ENCODE measurements around the gene EYS. TPM values are rescaled to one million over a fixed set of nuclear protein-coding genes. Genes with fewer than 3 reads are reported as not detected.

The EYS gene
- total RNA-seq, 1 donor from 2014 or later: not detected

- no peak for DNase-seq (ENCODE audit: low read depth)
- TF ChIP-seq CTCF (IDR thresholded peaks at IDR 0.05; ENCODE audit: insufficient read depth, low read length, poor library complexity, severe bottlenecking): no peak
- no peak overlapping the region for H3K4me3 ChIP-seq (ENCODE audit: low read depth, low read length)
Measured at GRCh38 chr6:64175296-64175695, 1531.7 kb downstream of the EYS start.

GRCh38 chr6:64170316-64170715 lies 1536.7 kb downstream of the EYS start:
- H3K4me3 ChIP-seq (ENCODE audit: low read depth, low read length): no peak overlapping the region
- TF ChIP-seq CTCF (IDR thresholded peaks at IDR 0.05; ENCODE audit: insufficient read depth, low read length, poor library complexity, severe bottlenecking): no peak
- DNase-seq (ENCODE audit: low read depth): no peak
- no peaks in the 10 kb centered on the region for H3K36me3 ChIP-seq (ENCODE audit: control insufficient read depth, insufficient read depth, low read length)
- no peaks in the 10 kb centered on the region for H3K27me3 ChIP-seq (ENCODE audit: control insufficient read depth, insufficient read depth, low read length)

More at GRCh38 chr6:64175296-64175695, 1531.7 kb downstream of the EYS start:
- Histone ChIP-seq H3K27me3 (ENCODE audit: control insufficient read depth, insufficient read depth, low read length) (no peaks in the 10 kb centered on the region), H3K36me3 (ENCODE audit: control insufficient read depth, insufficient read depth, low read length) (no peaks in the 10 kb centered on the region)

GRCh38 chr6:64160486-64160885 lies 1546.5 kb downstream of the EYS start:
- H3K4me3 ChIP-seq (ENCODE audit: low read depth, low read length): no peak overlapping the region
- no peaks in the 10 kb centered on the region for H3K36me3 ChIP-seq (ENCODE audit: control insufficient read depth, insufficient read depth, low read length)
- no peak for TF ChIP-seq CTCF (IDR thresholded peaks at IDR 0.05; ENCODE audit: insufficient read depth, low read length, poor library complexity, severe bottlenecking)
- no peaks in the 10 kb centered on the region for H3K27me3 ChIP-seq (ENCODE audit: control insufficient read depth, insufficient read depth, low read length)
- DNase-seq (ENCODE audit: low read depth): no peak

- no peak for DNase-seq (ENCODE audit: low read depth)
- Histone ChIP-seq H3K4me3 (ENCODE audit: low read depth, low read length) (no peak overlapping the region), H3K27me3 (ENCODE audit: control insufficient read depth, insufficient read depth, low read length) (no peaks in the 10 kb centered on the region), H3K36me3 (ENCODE audit: control insufficient read depth, insufficient read depth, low read length) (no peaks in the 10 kb centered on the region)
- no peak for TF ChIP-seq CTCF (IDR thresholded peaks at IDR 0.05; ENCODE audit: insufficient read depth, low read length, poor library complexity, severe bottlenecking)
Measured at GRCh38 chr6:64155063-64155462, 1552.0 kb downstream of the EYS start.

GRCh38 chr6:64146876-64147275 lies 1560.2 kb downstream of the EYS start:
- Histone ChIP-seq H3K27me3 (ENCODE audit: control insufficient read depth, insufficient read depth, low read length) (no peaks in the 10 kb centered on the region), H3K4me3 (ENCODE audit: low read depth, low read length) (no peak overlapping the region), H3K36me3 (ENCODE audit: control insufficient read depth, insufficient read depth, low read length) (no peaks in the 10 kb centered on the region)
- DNase-seq (ENCODE audit: low read depth): no peak
- TF ChIP-seq CTCF (IDR thresholded peaks at IDR 0.05; ENCODE audit: insufficient read depth, low read length, poor library complexity, severe bottlenecking): no peak

- no peaks in the 10 kb centered on the region for H3K27me3 ChIP-seq (ENCODE audit: control insufficient read depth, insufficient read depth, low read length)
- no peaks in the 10 kb centered on the region for H3K36me3 ChIP-seq (ENCODE audit: control insufficient read depth, insufficient read depth, low read length)
- no peak for TF ChIP-seq CTCF (IDR thresholded peaks at IDR 0.05; ENCODE audit: insufficient read depth, low read length, poor library complexity, severe bottlenecking)
- no peak overlapping the region for H3K4me3 ChIP-seq (ENCODE audit: low read depth, low read length)
- DNase-seq (ENCODE audit: low read depth): no peak
Measured at GRCh38 chr6:64146094-64146493, 1560.9 kb downstream of the EYS start.

Measured in kidney epithelial cell (primary cell).